Choroid plexus epithelial cell (primary cell): ENCODE results near the gene SNRPA1.

Experiments
- DNase-seq: peaks from one replicate; pipeline ENCODE4 v3.0.0-alpha.2; 2010; ENCODE audit warnings: low read depth
- H3K4me3 ChIP-seq: 2 replicates; pipeline ENCODE4 v1.5.1; 2011; ENCODE audit warnings: low read depth, mild to moderate bottlenecking, control low read depth, low read length, moderate library complexity
- TF ChIP-seq, protein P1 (sequence below): conservative IDR thresholded peaks from 2 replicates; pipeline ENCODE4 v1.5.1; 2011; ENCODE audit warnings: low read depth, mild to moderate bottlenecking, control low read depth, inconsistent platforms, low read length, moderate library complexity

The SNRPA1 gene

GRCh38 chr15:101255615-101256241 is 39.3 kb downstream of the SNRPA1 start:
- DNase-seq: peak; percentile 93
- no peak overlapping the region for H3K4me3 ChIP-seq
- TF ChIP-seq, protein P1, sequence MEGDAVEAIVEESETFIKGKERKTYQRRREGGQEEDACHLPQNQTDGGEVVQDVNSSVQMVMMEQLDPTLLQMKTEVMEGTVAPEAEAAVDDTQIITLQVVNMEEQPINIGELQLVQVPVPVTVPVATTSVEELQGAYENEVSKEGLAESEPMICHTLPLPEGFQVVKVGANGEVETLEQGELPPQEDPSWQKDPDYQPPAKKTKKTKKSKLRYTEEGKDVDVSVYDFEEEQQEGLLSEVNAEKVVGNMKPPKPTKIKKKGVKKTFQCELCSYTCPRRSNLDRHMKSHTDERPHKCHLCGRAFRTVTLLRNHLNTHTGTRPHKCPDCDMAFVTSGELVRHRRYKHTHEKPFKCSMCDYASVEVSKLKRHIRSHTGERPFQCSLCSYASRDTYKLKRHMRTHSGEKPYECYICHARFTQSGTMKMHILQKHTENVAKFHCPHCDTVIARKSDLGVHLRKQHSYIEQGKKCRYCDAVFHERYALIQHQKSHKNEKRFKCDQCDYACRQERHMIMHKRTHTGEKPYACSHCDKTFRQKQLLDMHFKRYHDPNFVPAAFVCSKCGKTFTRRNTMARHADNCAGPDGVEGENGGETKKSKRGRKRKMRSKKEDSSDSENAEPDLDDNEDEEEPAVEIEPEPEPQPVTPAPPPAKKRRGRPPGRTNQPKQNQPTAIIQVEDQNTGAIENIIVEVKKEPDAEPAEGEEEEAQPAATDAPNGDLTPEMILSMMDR: no peak

DNA sequence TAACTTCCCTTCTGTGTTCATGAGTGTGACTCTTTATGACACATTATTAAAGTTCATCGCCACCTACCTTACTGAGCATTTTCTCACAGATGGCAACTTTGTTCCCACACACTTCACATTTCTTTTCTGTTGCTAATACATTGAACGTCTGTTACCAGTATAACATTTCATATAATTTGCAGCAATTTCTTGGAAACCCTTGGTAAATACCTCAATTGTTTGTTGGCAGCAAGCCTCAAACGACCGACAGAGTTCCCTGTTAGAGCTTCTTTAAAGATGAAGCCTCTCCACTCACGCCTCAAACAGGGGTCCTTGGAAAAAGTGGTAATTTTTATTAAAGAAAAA is 40.0 kb downstream of the SNRPA1 start:
- H3K4me3 ChIP-seq: no peak overlapping the region
- DNase-seq: no peak
- TF ChIP-seq, protein P1: no peak

- TF ChIP-seq, protein P1: no peak
- no peak for DNase-seq
- H3K4me3 ChIP-seq: no peak overlapping the region
Observed at GRCh38 chr15:101254157-101255050, 40.6 kb downstream of the SNRPA1 start.

DNA sequence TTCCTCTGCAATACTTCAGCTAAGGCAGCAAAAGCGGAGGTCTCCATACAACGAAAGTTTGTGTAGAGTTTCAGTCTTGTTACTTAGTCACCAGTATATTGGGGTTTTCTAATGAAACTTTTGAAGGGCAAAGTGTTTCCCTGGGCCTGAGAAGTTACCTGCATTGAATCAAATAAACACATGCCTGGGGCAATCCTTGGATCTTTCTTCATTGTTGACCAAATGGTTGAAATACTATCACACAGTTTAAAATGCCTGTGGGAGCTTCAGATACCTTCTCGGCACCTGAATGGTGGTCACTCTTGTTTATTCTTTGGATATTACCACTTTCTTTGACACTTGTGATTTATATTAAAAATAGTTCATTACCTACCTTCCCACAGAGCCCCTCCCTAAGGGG is 42.2 kb downstream of the SNRPA1 start:
- DNase-seq: no peak
- TF ChIP-seq, protein P1: no peak
- H3K4me3 ChIP-seq: peak overlapping the region; percentile 83

DNA sequence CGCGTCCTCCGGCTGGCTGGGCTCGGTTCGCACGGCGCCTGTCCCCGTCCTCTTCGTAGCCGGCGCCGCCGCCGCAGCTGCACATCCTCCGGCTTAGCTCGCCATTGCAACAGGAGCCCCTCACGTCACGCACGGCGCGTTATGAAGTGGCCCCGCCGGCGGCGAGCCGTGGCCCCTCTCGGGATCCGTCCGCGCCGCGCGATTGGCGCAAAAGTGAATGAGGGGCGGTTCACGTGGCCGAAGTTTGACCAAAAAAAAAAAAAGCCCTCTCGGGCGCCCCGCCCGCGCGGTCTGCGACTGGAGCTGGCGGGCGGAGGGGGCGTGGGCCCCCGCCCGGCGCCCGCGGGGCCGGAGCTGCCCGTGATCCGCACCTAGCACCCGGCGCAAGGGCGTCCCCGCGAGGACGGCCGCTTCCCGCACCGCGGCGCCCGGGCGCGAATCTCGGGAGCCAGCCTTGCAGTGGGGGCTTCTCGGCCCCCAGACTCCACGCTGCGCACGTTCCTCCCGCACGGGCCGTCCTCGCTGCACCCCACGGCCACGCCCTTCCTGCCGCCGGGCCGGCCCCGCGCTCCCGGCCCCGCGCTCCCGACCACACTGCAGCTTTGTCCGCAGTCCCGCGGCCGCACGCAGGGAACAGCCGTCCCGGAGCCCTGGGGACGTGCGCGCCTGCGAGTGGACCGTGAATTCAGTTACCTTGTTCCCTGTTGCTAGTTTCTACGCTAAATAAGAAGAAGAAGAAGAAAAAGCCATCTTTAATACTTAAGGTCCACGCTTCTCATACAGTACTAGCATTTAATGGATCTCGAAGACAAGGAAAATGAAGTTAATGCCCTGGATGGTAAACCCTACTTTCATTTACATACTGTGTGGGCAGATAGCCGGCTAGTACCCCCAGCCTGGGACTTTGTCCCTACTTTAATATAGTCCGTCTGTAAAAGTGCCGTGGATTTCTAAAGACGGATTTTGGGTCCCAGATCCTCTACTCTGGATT is 42.9 kb downstream of the SNRPA1 start, which contains the start of gene CHSY1:
Gene CHSY1 (minus strand): TSS at position 219 of the 991 bp plus-strand sequence. CDS start 592 bp downstream, outside the sequence.
- TF ChIP-seq, protein P1: no peak
- peak within 1 kb of the TSS; percentile 83 for H3K4me3 ChIP-seq
- DNase-seq: peak; percentile 97

DNA sequence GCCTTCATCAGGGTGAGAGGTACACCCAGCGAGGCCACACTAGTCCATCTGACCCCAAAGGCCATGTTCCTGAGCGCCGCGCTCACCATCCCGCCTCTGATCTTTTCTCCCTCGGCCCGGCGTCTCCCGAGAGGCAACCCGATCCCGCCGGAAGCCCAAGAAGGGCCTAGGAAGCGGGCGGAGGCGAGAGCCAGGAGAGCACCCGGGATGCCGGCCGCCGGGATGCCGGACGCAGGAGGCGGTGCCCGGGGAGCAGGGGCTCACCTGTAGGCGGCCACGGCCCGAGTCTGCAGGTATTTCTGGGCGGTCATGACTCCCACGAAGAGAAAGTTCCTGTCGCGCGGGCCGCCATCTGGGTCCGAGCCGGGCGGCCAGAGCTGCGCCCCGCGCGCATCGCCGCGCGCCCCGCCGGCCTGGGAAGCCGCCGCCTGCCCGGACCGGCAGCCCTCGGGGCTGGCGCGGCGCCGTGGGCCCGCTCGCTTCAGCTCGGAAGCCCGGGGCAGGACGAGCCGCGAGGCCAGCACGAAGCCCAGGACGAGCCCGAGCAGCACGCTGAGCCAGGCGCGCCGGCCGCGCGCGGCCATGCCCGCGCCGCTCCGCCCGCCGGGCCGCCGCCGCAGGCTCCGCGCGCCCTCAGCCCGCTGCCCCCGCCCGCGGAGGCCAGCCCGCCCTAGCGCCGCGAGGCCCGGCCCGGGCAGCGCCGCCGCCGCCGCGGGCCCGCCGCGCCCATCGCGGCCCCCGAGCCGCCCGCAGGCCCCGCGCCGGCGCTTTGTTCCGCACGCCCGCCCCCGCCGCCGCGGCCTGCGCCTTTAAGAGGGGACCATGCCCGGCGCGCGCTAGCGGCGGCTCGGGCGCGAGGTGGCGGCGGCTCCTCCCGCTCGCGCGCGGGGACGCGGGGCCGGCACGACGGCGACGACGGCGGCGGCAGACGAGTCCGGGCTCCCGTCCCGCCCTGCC is 43.9 kb downstream of the SNRPA1 start:
- peak; percentile 44 for DNase-seq
- H3K4me3 ChIP-seq: peak overlapping the region; percentile 83
- TF ChIP-seq, protein P1: no peak
